SIG-M5 treated with dmso at 0.1 percent for 504 hours (cell line): ENCODE measurements around the gene SLC12A6.
"Not testable (repeated sequence)": the region's sequence is repeated elsewhere in the genome, so short reads cannot be mapped to it uniquely, and the experiment has no call there.

ENCODE experiments used
- DNase-seq: peaks from one replicate; lab custom pipeline; 2025; ENCODE audit not compliant: unreplicated experiment; lab: John Stamatoyannopoulos, UW

Gene SLC12A6

GRCh38 chr15:34358367-34358766 lies 20.8 kb upstream of the SLC12A6 start:
- DNase-seq = no peak

- DNase-seq = no peak
Observed at GRCh38 chr15:34357653-34358052, 20.1 kb upstream of the SLC12A6 start.

GRCh38 chr15:34355241-34355640 lies 17.7 kb upstream of the SLC12A6 start:
- DNase-seq = no peak

GRCh38 chr15:34354286-34354685 lies 16.7 kb upstream of the SLC12A6 start:
- no peak for DNase-seq

GRCh38 chr15:34353627-34354026 lies 16.0 kb upstream of the SLC12A6 start:
- DNase-seq = no peak

GRCh38 chr15:34352996-34353395 lies 15.4 kb upstream of the SLC12A6 start:
- DNase-seq = not testable (repeated sequence)

- no peak for DNase-seq
Observed at GRCh38 chr15:34349769-34350168, 12.2 kb upstream of the SLC12A6 start.

GRCh38 chr15:34348735-34349300 lies 11.2 kb upstream of the SLC12A6 start:
- DNase-seq = no peak

GRCh38 chr15:34347951-34348638 lies 10.5 kb upstream of the SLC12A6 start:
- DNase-seq = no peak

- DNase-seq = peak; percentile 91
Observed at GRCh38 chr15:34342737-34343575, 5.4 kb upstream of the SLC12A6 start, which contains the start of the genes NOP10 and NUTM1. TSS of gene NOP10 (minus strand) at chr15:34343136. CDS start at chr15:34343073, 63 bp downstream. TSS of gene NUTM1 (plus strand) at chr15:34343315. CDS start at chr15:34343697, 382 bp downstream.

- not testable (repeated sequence) for DNase-seq
Observed at GRCh38 chr15:34342213-34342736, 4.7 kb upstream of the SLC12A6 start.

- DNase-seq = peak; percentile 79
Observed at GRCh38 chr15:34341381-34342212, 4.0 kb upstream of the SLC12A6 start.

GRCh38 chr15:34339946-34340345 lies 2.4 kb upstream of the SLC12A6 start:
- DNase-seq = no peak

GRCh38 chr15:34338347-34338746 lies 766 bp upstream of the SLC12A6 start:
- no peak for DNase-seq

GRCh38 chr15:34336991-34337556 lies 507 bp downstream of the SLC12A6 start:
- no peak for DNase-seq

- DNase-seq = peak; percentile 31
Observed at GRCh38 chr15:34336231-34336990, 1.2 kb downstream of the SLC12A6 start.

- peak; percentile 71 for DNase-seq
Observed at GRCh38 chr15:34335176-34336032, 2.2 kb downstream of the SLC12A6 start.

- no peak for DNase-seq
Observed at GRCh38 chr15:34334672-34335071, 2.9 kb downstream of the SLC12A6 start.
